K562 (cell line): ENCODE measurements around the gene NUDT5. TPM values are rescaled to one million over a fixed set of nuclear protein-coding genes. Genes with fewer than 3 reads are reported as not detected.

ENCODE experiments used
- DLX4 ChIP-seq: fragments of 250-450 bp; sonication (Bioruptor Pico); IDR thresholded peaks from 2 replicates; pipeline ENCODE4 v1.6.1; 2021; ENCODE audit warnings: mild to moderate bottlenecking
- EP300 ChIP-seq: IDR thresholded peaks from 2 replicates; pipeline ENCODE4 v1.6.1; 2012; ENCODE audit warnings: low read length, improper control_type of control experiment
- GTF2A2 ChIP-seq: IDR thresholded peaks from 2 replicates; pipeline ENCODE4 v1.6.1; 2016; ENCODE audit warnings: mild to moderate bottlenecking, missing genetic modification characterization, missing compliant biosample characterization
- HDAC3 ChIP-seq: fragments of 450-650 bp; IDR thresholded peaks from 2 replicates; pipeline ENCODE4 v1.6.1; 2018; ENCODE audit warnings: borderline replicate concordance, mild to moderate bottlenecking, moderate library complexity; ENCODE audit not compliant: partially characterized antibody
- HSF4 ChIP-seq: fragments of 250-450 bp; sonication (Bioruptor Pico); IDR thresholded peaks from 2 replicates; pipeline ENCODE4 v2.1.2; 2022; ENCODE audit warnings: mild to moderate bottlenecking, moderate library complexity, borderline replicate concordance
- ILK ChIP-seq: fragments of 450-650 bp; IDR thresholded peaks from 2 replicates; pipeline ENCODE4 v1.6.1; 2016; ENCODE audit warnings: missing genetic modification characterization, low read depth, mild to moderate bottlenecking, missing compliant biosample characterization, moderate library complexity, borderline replicate concordance
- NFATC3 ChIP-seq: fragments of 450-650 bp; IDR thresholded peaks from 2 replicates; pipeline ENCODE4 v1.6.1; 2017; ENCODE audit warnings: mild to moderate bottlenecking
- PHF20 ChIP-seq: fragments of 450-650 bp; IDR thresholded peaks from 2 replicates; pipeline ENCODE4 v1.6.1; 2018; ENCODE audit not compliant: partially characterized antibody
- PHF8 ChIP-seq: fragments of 200-600 bp; sonication (generic); IDR thresholded peaks from 2 replicates; pipeline ENCODE4 v1.6.1; 2012; ENCODE audit warnings: mixed run types, mild to moderate bottlenecking, inconsistent platforms, low read length, moderate library complexity, borderline replicate concordance
- PHTF2 ChIP-seq: fragments of 250-450 bp; sonication (Bioruptor Pico); IDR thresholded peaks from 2 replicates; pipeline ENCODE4 v1.5.0; 2021; ENCODE audit warnings: mild to moderate bottlenecking
- PRMT5 ChIP-seq: sonication (generic); formaldehyde crosslinking; IDR thresholded peaks from 2 replicates; pipeline ENCODE4 v1.5.0; 2020; ENCODE audit warnings: missing genetic modification reagents
- ZBTB17 ChIP-seq: fragments of 450-650 bp; formaldehyde crosslinking; IDR thresholded peaks from 2 replicates; pipeline ENCODE4 v1.4.0; 2020; ENCODE audit warnings: mild to moderate bottlenecking
- ZNF398 ChIP-seq: fragments of 250-450 bp; sonication (Bioruptor Pico); IDR thresholded peaks from 2 replicates; pipeline ENCODE4 v1.8.0; 2021; ENCODE audit warnings: moderate library complexity, mild to moderate bottlenecking, inconsistent platforms
- ZNF518B ChIP-seq: fragments of 250-450 bp; sonication (Bioruptor Pico); IDR thresholded peaks from 2 replicates; pipeline ENCODE4 v1.5.0; 2021; ENCODE audit warnings: mild to moderate bottlenecking, moderate library complexity
- ZNF696 ChIP-seq: fragments of 250-450 bp; sonication (Bioruptor Pico); conservative IDR thresholded peaks from 2 replicates; pipeline ENCODE4 v1.4.0; 2020; ENCODE audit warnings: mild to moderate bottlenecking, moderate library complexity
- polyA plus RNA-seq, 8 experiments: library from polyadenylated mRNA; depleted of rRNA in 4 of 8; stranded (reverse) in 5 of 8; unstranded in 3 of 8; fragments of >200 nt; fragmentation: Nextera tagmentation in 2 of 8; fragmentation: Illumina TruSeq in 1 of 8; extraction: Ambion mirVana in 2 of 8; extraction: Trizol in 1 of 8; gene quantifications; 2 replicates each; pipeline versions ENCODE4 v1.2.1 to v1.2.3, GENCODE V29; 2011 to 2014; ENCODE audit warnings: inconsistent platforms in 1 of 8, missing spikeins in 1 of 8
- total RNA-seq, 7 experiments: library from RNA; depleted of rRNA in 6 of 7; stranded (reverse); fragments of >200 nt in 6 of 7; fragmentation: Illumina TruSeq in 2 of 7; extraction: Trizol in 2 of 7; gene quantifications; 2 replicates each; pipeline versions ENCODE4 v1.2.1 to v1.2.3, GENCODE V29; 2011 to 2021; ENCODE audit warnings: low replicate concordance in 1 of 7
- TF ChIP-seq, protein P1 (sequence below): IDR thresholded peaks from 3 replicates; pipeline ENCODE4 v1.6.1; 2011; ENCODE audit warnings: borderline replicate concordance, mild to moderate bottlenecking; ENCODE audit not compliant: insufficient read length, insufficient read depth
- TF ChIP-seq, protein P2 (sequence below): fragments of 450-650 bp; IDR thresholded peaks from 2 replicates; pipeline ENCODE4 v1.6.1; 2016

NUDT5 gene
- total and polyA plus RNA-seq, 9 of the 15 experiments (the other 6 are each of a cell fraction or from before 2014, with no cell fraction given): 87.7 to 422 (median 186) TPM

DNA sequence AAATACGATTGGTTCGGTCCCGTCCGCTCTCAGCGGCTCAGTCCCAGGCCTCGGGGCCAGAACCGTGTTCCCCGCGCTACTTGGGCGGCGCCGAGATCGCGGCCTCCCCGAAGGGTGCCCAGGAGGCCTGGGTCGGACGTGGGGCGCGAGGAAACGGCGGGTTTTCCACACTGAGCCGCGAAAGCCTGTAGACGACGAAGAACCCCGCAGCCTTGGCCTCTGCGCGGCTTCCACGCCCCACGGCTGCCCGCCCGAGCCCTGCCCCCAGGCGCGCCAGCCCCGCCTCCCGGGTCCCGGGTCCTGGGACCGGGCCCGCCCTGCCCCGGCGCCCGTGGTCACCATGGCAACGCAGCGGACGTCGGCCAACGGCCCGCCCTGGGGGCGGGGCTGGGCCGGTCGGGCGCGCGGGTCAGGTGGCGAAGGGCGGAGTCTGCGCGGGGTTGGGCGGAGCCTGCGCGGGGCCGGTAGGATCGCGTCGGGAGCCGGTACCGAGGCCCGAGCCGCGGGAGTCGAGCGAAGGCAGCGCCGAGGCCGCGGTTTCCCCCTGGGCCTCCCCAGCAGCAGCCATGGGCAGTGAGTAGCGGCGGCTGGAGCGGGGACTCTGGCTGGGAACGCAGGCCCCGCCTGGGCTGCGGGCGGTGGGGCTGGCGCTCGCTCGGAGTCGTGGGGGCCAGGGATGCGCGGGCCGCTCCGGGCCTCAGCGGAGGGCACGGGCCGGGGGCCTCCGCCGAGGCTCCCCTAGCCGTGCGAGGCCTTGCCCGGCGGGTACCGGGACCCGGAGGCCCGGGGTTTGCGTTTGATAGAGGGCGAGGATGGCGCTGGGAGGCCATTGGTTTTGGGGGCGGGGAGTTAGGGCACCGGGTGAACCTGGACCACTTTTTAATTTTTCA is 66.2 kb downstream of the NUDT5 start, which contains the start of gene SEC61A2 (continued):
- TF ChIP-seq, protein P1, sequence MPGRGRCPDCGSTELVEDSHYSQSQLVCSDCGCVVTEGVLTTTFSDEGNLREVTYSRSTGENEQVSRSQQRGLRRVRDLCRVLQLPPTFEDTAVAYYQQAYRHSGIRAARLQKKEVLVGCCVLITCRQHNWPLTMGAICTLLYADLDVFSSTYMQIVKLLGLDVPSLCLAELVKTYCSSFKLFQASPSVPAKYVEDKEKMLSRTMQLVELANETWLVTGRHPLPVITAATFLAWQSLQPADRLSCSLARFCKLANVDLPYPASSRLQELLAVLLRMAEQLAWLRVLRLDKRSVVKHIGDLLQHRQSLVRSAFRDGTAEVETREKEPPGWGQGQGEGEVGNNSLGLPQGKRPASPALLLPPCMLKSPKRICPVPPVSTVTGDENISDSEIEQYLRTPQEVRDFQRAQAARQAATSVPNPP: no peak
- no peak for TF ChIP-seq HSF4 (CRISPR knock-in tag)
- no peak for TF ChIP-seq ZNF696 (CRISPR knock-in tag)
- no peak for TF ChIP-seq EP300
- TF ChIP-seq PHTF2 (CRISPR knock-in tag): no peak
- TF ChIP-seq DLX4 (CRISPR knock-in tag): no peak
- no peak for TF ChIP-seq ILK (tag)
- TF ChIP-seq NFATC3: no peak
- TF ChIP-seq PHF20: peak; percentile 59
- TF ChIP-seq PHF8: peak; percentile 85; the same call in 1 of the 2 replicates
- no peak for TF ChIP-seq PRMT5
- TF ChIP-seq ZNF398 (CRISPR knock-in tag): no peak
- TF ChIP-seq, protein P2, sequence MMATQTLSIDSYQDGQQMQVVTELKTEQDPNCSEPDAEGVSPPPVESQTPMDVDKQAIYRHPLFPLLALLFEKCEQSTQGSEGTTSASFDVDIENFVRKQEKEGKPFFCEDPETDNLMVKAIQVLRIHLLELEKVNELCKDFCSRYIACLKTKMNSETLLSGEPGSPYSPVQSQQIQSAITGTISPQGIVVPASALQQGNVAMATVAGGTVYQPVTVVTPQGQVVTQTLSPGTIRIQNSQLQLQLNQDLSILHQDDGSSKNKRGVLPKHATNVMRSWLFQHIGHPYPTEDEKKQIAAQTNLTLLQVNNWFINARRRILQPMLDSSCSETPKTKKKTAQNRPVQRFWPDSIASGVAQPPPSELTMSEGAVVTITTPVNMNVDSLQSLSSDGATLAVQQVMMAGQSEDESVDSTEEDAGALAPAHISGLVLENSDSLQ: no peak
- TF ChIP-seq ZBTB17 (CRISPR knock-in tag): no peak
- TF ChIP-seq GTF2A2 (tag): no peak
- no peak for TF ChIP-seq HDAC3
- no peak for TF ChIP-seq ZNF518B (CRISPR knock-in tag)
